ENCODE results near the gene ZKSCAN7.
A peak's percentile ranks its signal among the peaks of the same experiment; 100 is the strongest.
"Not testable (repeated sequence)": the region's sequence is repeated elsewhere in the genome, so short reads cannot be mapped to it uniquely, and the experiment has no call there.

ZKSCAN7 gene

GRCh38 chr3:44554626-44555592 is at the start of gene ZKSCAN7:
TSS of gene ZKSCAN7 (plus strand) at chr3:44555193. CDS start at chr3:44557048, 1,855 bp downstream.
- DNase-seq (ENCODE audit: low read depth in 2 of 2) = peak; percentile 10 to 17

- no peak for DNase-seq (ENCODE audit: low read depth in 2 of 2)
Measured at GRCh38 chr3:44506556-44506955, 48.4 kb upstream of the ZKSCAN7 start.

- DNase-seq (ENCODE audit: low read depth in 2 of 2) = no peak
Measured at GRCh38 chr3:44506961-44507360, 48.0 kb upstream of the ZKSCAN7 start.

DNA sequence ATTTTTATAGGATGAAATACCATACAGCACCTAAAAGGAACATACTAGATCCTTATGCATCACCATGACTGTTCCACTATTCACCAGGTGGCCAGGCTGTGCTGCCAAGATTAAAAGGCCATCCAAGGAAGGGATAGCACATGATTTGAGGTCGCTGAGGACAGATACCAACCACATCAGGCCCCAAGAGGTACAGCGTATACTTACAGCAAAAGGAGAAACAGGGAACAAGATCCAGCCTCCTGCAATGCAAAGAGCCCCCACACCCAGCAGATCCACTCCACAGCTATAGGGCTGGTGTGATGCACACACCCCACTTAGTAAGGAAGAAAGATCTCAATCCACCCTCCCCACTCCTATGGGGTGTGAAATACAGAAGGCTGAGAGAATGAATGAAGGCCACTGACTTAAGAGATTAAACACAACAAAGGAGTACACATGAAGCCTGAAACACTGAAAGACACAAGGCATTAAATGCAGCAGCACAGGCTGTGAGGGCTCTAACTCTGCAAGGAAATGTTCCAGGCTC is 45.5 kb upstream of the ZKSCAN7 start:
- no peak for DNase-seq (ENCODE audit: low read depth in 2 of 2)

- DNase-seq (ENCODE audit: low read depth in 2 of 2) = no peak
Measured at GRCh38 chr3:44510000-44510368, 45.0 kb upstream of the ZKSCAN7 start.

- no peak for DNase-seq (ENCODE audit: low read depth in 2 of 2)
Measured at GRCh38 chr3:44511238-44511566, 43.8 kb upstream of the ZKSCAN7 start.

DNA sequence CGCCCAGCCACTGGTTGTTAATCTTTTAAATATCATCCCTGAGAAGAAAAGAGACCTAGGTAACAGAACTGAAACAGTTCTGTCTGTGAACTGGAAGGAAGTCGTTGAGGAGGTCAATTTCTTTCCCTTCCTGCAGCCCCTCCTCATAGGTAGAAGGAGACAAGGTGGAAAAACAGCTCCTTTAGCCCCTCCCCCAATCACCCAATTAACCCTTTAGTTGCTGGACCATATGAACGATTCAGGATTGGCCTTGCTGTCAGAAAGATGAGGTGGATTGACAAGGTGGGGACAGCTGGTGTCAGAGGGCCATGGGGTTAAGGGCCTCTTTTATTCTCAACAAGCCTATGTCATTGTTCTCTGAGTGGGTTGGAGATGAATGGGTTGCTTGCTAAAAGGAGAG is 41.5 kb upstream of the ZKSCAN7 start:
- DNase-seq (ENCODE audit: low read depth in 2 of 2) = no peak

GRCh38 chr3:44516230-44516629 is 38.8 kb upstream of the ZKSCAN7 start:
- no peak for DNase-seq (ENCODE audit: low read depth in 2 of 2)

- no peak for DNase-seq (ENCODE audit: low read depth in 2 of 2)
Measured at GRCh38 chr3:44518782-44519156, 36.2 kb upstream of the ZKSCAN7 start.

DNA sequence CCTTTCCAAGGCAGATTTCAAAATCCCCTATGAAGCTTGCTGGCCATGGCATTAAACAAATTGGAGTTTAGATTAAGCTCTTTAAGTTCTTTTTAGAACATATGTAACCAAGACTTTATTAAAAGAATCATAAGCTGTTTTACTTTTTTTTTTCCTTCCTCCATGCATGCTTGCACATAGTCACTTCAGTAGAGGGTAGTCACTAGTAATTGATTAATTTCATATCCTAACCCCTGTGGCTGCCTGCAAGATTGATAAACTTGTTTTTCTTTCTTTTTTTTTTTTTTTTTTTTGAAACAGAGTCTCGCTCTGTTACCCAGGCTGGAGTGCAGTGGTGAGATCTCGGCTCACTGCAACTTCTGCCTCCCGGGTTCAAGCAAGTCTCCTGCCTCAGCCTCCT is 33.3 kb upstream of the ZKSCAN7 start:
- DNase-seq (ENCODE audit: low read depth in 2 of 2) = no peak

DNA sequence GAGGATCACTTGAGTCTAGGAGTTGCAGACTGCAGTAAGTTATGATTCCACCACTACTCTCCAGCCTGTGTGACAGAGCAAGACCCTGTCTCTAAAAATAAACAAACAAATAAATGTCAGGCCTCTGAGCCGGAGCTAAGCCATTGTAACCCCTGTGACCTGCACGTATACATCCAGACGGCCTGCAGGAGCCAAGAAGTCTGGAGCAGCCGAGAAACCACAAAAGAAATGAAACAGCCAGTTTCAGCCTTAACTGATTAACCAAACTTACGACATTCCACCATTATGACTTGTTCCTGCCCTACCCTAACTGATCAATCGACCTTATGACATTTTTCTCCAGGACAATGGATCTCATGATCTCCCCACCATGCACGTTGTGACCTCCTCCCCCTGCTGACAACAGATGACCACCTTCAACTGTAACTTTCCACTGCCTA is 32.5 kb upstream of the ZKSCAN7 start:
- no peak for DNase-seq (ENCODE audit: low read depth in 2 of 2)

DNA sequence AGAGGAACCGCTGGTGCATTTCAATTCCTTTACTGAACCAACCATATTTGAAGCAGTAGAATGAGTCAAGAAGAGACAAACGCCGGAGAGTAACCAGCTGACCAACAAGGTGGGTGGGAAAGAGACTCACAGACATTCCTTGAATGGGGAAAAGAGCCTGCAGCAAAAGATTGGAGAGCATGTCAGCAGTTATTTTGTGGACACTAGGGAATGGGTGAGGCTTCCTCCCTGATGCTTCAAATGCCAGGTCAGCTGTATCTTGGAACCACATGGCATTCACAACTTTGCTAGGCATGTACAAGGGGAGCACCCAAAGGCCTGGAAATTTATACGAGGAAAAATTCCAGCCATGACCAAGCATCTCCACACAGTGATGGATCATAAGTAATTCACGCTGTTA is 29.9 kb upstream of the ZKSCAN7 start:
- no peak for DNase-seq (ENCODE audit: low read depth in 2 of 2)

GRCh38 chr3:44529927-44530326 is 25.1 kb upstream of the ZKSCAN7 start:
- no peak for DNase-seq (ENCODE audit: low read depth in 2 of 2)

DNA sequence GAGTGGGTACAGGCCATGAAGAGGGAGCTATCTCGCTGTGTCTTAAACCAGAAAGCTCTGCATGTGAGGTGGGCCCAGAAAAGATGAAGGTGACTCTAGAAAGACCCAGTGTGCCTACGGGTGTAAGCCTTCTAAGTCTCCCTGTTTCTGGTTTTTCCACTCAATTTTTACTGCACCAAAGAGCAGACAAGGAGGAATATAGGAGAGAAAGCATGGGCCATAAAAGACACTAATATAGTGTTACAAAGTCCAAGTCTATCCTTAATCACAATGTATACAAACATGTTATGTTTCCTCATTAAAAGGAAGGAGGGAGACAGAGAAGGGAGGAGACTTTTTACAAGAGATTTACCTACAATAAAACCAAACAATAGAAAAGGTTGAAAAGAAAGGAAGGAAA is 24.1 kb upstream of the ZKSCAN7 start:
- DNase-seq (ENCODE audit: low read depth in 2 of 2) = no peak

DNA sequence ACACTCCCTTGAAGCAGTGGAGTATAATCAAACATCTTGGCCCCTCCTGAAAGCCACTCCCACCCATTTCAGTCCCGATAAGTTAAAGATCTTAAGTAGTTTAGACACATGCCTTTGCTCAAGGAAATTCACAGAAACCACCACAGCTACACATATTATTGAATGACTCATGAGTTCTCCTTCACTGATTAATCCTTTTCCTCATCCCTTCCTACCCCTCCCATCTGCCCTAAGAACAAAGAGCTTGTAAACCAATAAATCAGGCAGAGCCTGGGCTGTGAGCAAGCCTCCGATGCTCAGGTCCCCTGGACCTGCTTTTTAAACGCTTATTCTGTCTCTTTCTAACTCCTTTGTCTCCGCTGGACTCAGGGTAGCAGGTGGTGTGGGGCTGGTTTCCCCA is 20.3 kb upstream of the ZKSCAN7 start:
- DNase-seq (ENCODE audit: low read depth in 2 of 2) = not testable (repeated sequence)

- no peak for DNase-seq (ENCODE audit: low read depth in 2 of 2)
Measured at GRCh38 chr3:44535364-44535763, 19.6 kb upstream of the ZKSCAN7 start.

DNA sequence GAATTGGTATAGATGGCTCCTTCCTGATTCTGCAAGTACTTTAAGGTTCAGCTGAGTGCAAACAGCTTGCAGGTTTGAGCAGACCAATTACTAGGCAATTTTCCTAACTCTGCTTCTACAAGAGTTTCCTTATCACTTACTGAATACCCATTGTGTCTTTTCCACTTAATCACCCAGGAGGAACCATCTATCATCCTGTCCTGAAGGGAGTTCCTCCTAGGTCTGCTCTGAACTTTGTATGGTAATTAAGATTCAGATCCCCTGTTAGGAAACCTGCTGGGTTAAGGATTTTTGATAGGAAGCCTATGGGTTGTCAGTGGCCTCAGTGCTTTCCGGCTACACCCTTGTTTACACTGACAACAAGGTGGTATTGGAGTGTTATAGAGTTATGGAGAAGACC is 10.2 kb upstream of the ZKSCAN7 start:
- DNase-seq (ENCODE audit: low read depth in 2 of 2) = not testable (repeated sequence)

GRCh38 chr3:44555723-44556122 is 730 bp downstream of the ZKSCAN7 start:
- no peak for DNase-seq (ENCODE audit: low read depth in 2 of 2)

DNA sequence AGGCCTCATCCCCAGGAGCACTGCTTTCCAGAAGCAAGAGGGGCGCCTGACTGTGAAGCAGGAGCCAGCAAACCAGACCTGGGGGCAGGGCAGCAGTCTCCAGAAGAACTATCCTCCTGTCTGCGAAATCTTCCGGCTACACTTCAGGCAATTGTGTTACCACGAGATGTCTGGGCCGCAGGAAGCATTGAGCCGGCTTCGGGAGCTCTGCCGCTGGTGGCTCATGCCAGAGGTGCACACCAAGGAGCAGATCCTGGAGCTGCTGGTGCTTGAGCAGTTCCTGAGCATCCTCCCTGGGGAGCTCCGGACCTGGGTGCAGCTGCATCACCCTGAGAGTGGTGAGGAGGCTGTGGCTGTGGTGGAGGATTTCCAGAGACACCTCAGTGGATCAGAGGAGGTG is 2.1 kb downstream of the ZKSCAN7 start:
- no peak for DNase-seq (ENCODE audit: low read depth in 2 of 2)

DNA sequence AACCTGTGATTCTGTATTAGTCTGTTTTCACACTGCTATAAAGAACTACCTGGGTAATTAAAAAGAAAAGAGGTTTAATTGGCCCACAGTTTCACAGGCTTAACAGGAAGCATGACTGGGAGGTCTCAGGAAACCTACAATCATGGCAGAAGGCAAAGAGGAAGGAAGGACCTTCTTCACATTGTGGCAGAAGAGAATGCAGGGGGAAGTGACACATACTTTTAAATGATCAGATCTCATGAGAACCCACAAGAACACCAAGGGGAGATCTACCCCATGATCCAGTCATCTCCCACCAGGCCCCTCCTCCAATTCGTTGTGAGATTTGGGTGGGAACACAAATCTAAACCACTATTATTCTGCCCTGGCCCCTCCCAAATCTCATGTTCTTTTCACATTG is 6.1 kb downstream of the ZKSCAN7 start:
- DNase-seq (ENCODE audit: low read depth in 2 of 2) = no peak

- no peak for DNase-seq (ENCODE audit: low read depth in 2 of 2)
Measured at GRCh38 chr3:44562147-44562546, 7.2 kb downstream of the ZKSCAN7 start.

- DNase-seq (ENCODE audit: low read depth in 2 of 2) = no peak
Measured at GRCh38 chr3:44568561-44568960, 13.6 kb downstream of the ZKSCAN7 start.

GRCh38 chr3:44571024-44571423 is 16.0 kb downstream of the ZKSCAN7 start:
- DNase-seq (ENCODE audit: low read depth in 2 of 2) = no peak

- no peak for DNase-seq (ENCODE audit: low read depth in 2 of 2)
Measured at GRCh38 chr3:44576613-44577012, 21.6 kb downstream of the ZKSCAN7 start.

Data from fibroblast of skin of left biceps (primary cell).